ENCODE data around the gene ZNF783. TPM values are rescaled to one million over a fixed set of nuclear protein-coding genes. Genes with fewer than 3 reads are reported as not detected.

ZNF783 gene
- total RNA-seq, 5 donors from 2014 or later (not counting 1 experiment from before 2014, with no cell fraction given): 31.1 to 49.4 (median 46.6) TPM

DNA sequence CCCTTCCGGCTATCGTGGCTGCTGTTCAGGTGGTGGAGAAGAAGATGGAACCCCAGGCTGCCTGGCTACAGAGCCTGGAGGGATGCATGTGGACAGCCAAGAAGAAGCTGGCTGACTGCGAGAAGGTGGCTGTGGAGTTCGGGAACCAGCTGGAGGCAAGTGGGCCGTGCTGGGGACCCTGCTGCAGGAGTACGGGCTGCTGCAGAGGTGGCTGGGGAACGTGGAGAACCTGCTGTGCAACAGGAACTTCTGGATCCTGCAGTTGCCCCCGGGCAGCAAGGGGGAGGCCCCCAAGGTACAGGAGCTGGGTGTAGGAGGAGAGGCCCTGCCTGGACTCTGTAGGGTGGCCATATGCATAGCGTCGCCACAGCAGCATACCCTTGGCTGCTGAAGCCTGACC is 25.6 kb downstream of the ZNF783 start:
- POLR2A ChIA-PET: interaction anchor here in 1 of 2 donors (0.6 kb wide), 1 partner anchor 126 kb away, joined by 3 read pairs; no protein-coding TSS in a partner anchor
- Mint-ChIP-seq H3K27me3 (no peaks in the 10 kb centered on the region), H3K9me3 (no peaks in the 10 kb centered on the region), H3K36me3 (peaks cover 13% of the 10 kb centered on the region), H3K27ac (no peak overlapping the region), H3K4me1 (peaks cover 37 to 50% (median 47%) of the 10 kb centered on the region in 3 donors), H3K4me3 (peak overlapping the region in 1 of 3 donors; percentile 93)
- CTCF ChIA-PET: no interaction called here
- Histone ChIP-seq H3K4me3 (ENCODE audit: control insufficient read depth in 1 of 2, extremely low read depth in 1 of 2, low read length in 1 of 2) (no peak overlapping the region), H3K4me1 (ENCODE audit: control insufficient read depth in 1 of 2, extremely low read depth in 1 of 2, insufficient read depth in 2 of 2, low read length in 2 of 2) (peaks cover 18 to 41% of the 10 kb centered on the region in 2 experiments), H3K27ac (ENCODE audit: low read length) (no peak overlapping the region), H3K36me3 (ENCODE audit: control insufficient read depth in 2 of 2, extremely low read depth in 1 of 2, insufficient read depth in 1 of 2, low read length in 1 of 2) (peaks cover 0 to 10% of the 10 kb centered on the region in 2 donors), H3K9me3 (no peaks in the 10 kb centered on the region), H3K27me3 (replicated peaks in 1 of 2; ENCODE audit: control insufficient read depth in 2 of 2, extremely low read depth in 1 of 2, insufficient read depth in 2 of 2, low read length in 1 of 2) (no peaks in the 10 kb centered on the region)
- no peak for DNase-seq
- no peak for ATAC-seq (replicated peaks in 1 of 4)
- 94% methylated on average over 10 of the region's 10 CpGs for WGBS (ENCODE audit: insufficient coverage)

DNA sequence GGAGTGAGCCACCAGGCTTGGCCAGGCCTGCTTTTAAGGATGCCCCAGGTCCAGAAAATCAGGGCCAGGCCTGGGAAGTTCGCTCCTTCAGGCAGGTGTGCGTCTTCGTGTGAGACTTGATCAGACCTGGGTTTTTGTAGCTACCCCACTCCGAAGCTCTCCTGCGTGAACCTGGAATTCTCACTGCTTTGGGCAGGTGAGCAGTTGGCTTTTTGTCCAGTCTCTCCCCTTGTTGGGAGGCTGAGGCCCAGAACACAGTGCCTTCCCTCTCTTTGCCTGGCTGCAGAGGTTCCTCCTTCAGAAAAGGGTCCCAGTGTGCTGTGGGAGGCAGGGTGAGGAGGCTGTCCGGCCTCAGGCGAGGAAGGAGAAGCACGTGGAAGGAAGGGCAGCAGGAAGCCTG is 27.3 kb downstream of the ZNF783 start:
- DNase-seq (no peak), ATAC-seq (replicated peaks in 1 of 4) (no peak)
- no peak overlapping the region for H3K27ac ChIP-seq (ENCODE audit: low read length)
- Mint-ChIP-seq H3K4me3 (no peak overlapping the region), H3K27ac (no peak overlapping the region), H3K4me1 (peaks cover 29 to 43% (median 40%) of the 10 kb centered on the region in 3 donors), H3K27me3 (no peaks in the 10 kb centered on the region), H3K36me3 (peaks cover 20% of the 10 kb centered on the region), H3K9me3 (no peaks in the 10 kb centered on the region)
- H3K27me3 ChIP-seq (replicated peaks in 1 of 2; ENCODE audit: control insufficient read depth in 2 of 2, extremely low read depth in 1 of 2, insufficient read depth in 2 of 2, low read length in 1 of 2): no peaks in the 10 kb centered on the region
- no peak overlapping the region for H3K4me3 ChIP-seq (ENCODE audit: control insufficient read depth in 1 of 2, extremely low read depth in 1 of 2, low read length in 1 of 2)
- peaks cover 0 to 15% of the 10 kb centered on the region in 2 donors for H3K36me3 ChIP-seq (ENCODE audit: control insufficient read depth in 2 of 2, extremely low read depth in 1 of 2, insufficient read depth in 1 of 2, low read length in 1 of 2)
- CTCF ChIA-PET: no interaction called here
- peaks cover 14 to 31% of the 10 kb centered on the region in 2 experiments for H3K4me1 ChIP-seq (ENCODE audit: control insufficient read depth in 1 of 2, extremely low read depth in 1 of 2, insufficient read depth in 2 of 2, low read length in 2 of 2)
- no peaks in the 10 kb centered on the region for H3K9me3 ChIP-seq
- POLR2A ChIA-PET: no interaction called here
- WGBS (ENCODE audit: insufficient coverage): 100% methylated on average over 4 of the region's 8 CpGs

DNA sequence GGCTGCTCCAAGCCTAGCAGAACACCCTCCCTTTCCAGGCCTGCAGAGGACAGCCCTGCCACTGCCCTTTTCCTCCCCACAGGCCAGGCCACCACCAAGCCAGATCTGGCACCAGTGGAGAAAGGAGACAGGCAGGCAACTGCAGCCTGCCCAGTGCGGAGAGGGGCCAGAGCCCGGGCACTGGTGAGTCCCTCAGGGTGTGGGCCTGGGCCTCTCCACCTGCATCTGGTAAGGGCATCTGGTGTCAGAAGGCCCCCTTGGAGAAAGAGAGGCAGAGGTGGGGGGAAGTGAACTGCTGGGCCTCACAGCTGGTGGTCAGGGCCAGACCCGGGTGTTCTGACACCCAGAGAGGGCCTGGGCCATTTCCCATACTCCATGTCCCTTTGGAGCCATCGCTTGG is 27.9 kb downstream of the ZNF783 start:
- H3K4me3 Mint-ChIP-seq: no peak overlapping the region
- H3K4me1 Mint-ChIP-seq: peaks cover 23 to 37% (median 34%) of the 10 kb centered on the region in 3 donors
- no peaks in the 10 kb centered on the region for H3K27me3 ChIP-seq (replicated peaks in 1 of 2; ENCODE audit: control insufficient read depth in 2 of 2, extremely low read depth in 1 of 2, insufficient read depth in 2 of 2, low read length in 1 of 2)
- POLR2A ChIA-PET: interaction anchor here in 1 of 2 donors (0.6 kb wide), 1 partner anchor 552 kb away, joined by 5 read pairs; no protein-coding TSS in a partner anchor
- H3K9me3 ChIP-seq: no peaks in the 10 kb centered on the region
- H3K4me3 ChIP-seq (ENCODE audit: control insufficient read depth in 1 of 2, extremely low read depth in 1 of 2, low read length in 1 of 2): no peak overlapping the region
- no peak overlapping the region for H3K27ac Mint-ChIP-seq
- CTCF ChIA-PET: no interaction called here
- no peak for DNase-seq
- no peak for ATAC-seq (replicated peaks in 1 of 4)
- no peaks in the 10 kb centered on the region for H3K27me3 Mint-ChIP-seq
- peaks cover 0 to 18% of the 10 kb centered on the region in 2 donors for H3K36me3 ChIP-seq (ENCODE audit: control insufficient read depth in 2 of 2, extremely low read depth in 1 of 2, insufficient read depth in 1 of 2, low read length in 1 of 2)
- H3K4me1 ChIP-seq (ENCODE audit: control insufficient read depth in 1 of 2, extremely low read depth in 1 of 2, insufficient read depth in 2 of 2, low read length in 2 of 2): peaks cover 8 to 25% of the 10 kb centered on the region in 2 experiments
- no peak overlapping the region for H3K27ac ChIP-seq (ENCODE audit: low read length)
- H3K9me3 Mint-ChIP-seq: no peaks in the 10 kb centered on the region
- H3K36me3 Mint-ChIP-seq: peaks cover 24% of the 10 kb centered on the region
- WGBS (ENCODE audit: insufficient coverage): 97% methylated on average over 3 of the region's 4 CpGs

DNA sequence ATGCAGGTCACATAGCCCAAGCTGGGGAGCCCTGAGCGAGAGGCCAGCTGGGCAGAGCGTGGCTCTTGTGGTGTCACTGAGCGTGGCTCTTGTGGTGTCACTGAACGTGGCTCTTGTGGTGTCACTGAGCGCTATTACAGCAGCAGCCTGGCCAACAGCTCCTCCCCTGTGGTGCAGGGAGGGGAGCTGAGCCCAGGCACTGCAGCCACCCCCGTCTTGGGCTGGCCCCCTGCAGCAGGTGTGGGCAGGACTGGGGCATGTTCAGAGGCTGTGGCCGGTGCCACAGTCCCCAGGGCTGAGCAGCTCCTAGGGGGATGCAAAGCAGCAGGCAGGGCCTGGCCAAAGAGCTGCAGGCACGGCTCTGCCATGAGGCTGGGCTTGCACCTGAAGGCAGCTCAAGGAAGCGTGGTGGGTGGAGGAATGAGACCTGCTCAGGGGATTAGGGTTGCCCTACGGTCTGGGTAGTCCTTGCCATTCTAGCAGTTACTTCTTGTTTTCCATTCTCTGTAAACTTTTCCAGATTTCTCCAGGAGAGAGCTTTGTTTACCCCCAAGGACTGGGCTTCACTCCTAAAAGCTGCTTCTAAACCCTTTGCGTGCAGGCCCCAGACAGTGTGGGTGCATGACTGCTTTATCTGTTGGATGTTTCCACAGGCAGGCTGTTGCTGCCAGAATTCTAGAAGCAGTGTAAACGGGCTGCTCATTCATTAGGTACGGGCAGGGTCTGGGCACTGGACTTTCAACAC is 29.2 kb downstream of the ZNF783 start:
- no peak overlapping the region for H3K4me3 Mint-ChIP-seq

DNA sequence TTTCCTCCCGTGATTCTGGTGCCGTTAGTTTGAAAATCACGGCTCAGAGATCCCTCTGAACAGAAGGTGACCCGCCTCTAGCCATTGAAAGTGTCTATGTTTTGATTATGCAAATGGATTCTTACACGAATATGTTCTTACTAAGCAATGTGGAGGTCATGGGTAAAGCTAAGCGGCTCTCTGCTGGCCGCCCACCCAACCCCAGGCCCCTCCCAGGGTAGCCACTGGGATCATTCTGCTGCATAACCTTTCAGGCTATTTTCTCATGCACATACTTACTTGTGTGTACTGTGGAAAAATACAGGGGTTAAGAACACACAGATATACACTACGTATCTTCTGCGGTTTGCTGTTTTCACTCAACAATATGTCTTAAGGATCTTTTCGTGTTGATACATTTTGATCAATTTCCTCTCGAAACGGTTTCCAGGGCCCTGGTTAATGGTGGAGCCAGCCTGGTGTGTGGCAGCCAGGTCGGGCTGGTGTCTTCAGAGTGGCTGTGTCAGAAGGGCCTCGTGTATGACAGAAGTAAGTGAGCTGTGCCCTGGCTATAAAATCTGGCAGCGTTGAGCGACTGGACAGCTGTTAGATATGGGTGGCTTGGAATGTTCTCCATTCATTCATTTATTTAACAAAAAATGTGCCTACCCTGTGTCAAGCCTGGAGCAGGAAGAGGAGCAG is 29.9 kb downstream of the ZNF783 start:
- Mint-ChIP-seq H3K9me3 (no peaks in the 10 kb centered on the region), H3K27ac (no peak overlapping the region), H3K4me3 (no peak overlapping the region), H3K27me3 (no peaks in the 10 kb centered on the region), H3K36me3 (peaks cover 24% of the 10 kb centered on the region), H3K4me1 (peaks cover 9 to 22% (median 18%) of the 10 kb centered on the region in 3 donors)
- no peak for DNase-seq
- no peaks in the 10 kb centered on the region for H3K9me3 ChIP-seq
- H3K27ac ChIP-seq (ENCODE audit: low read length): no peak overlapping the region
- H3K4me3 ChIP-seq (ENCODE audit: control insufficient read depth in 1 of 2, extremely low read depth in 1 of 2, low read length in 1 of 2): no peak overlapping the region
- peaks cover 5 to 24% of the 10 kb centered on the region in 2 donors for H3K36me3 ChIP-seq (ENCODE audit: control insufficient read depth in 2 of 2, extremely low read depth in 1 of 2, insufficient read depth in 1 of 2, low read length in 1 of 2)
- no peaks in the 10 kb centered on the region for H3K27me3 ChIP-seq (replicated peaks in 1 of 2; ENCODE audit: control insufficient read depth in 2 of 2, extremely low read depth in 1 of 2, insufficient read depth in 2 of 2, low read length in 1 of 2)
- peaks cover 1 to 7% of the 10 kb centered on the region in 2 experiments for H3K4me1 ChIP-seq (ENCODE audit: control insufficient read depth in 1 of 2, extremely low read depth in 1 of 2, insufficient read depth in 2 of 2, low read length in 2 of 2)
- WGBS (ENCODE audit: insufficient coverage): 92% methylated on average over 12 of the region's 16 CpGs
- no peak for ATAC-seq (replicated peaks in 1 of 4)
- POLR2A ChIA-PET: no interaction called here
- CTCF ChIA-PET: no interaction called here

More for the DNA sequence above, 29.2 kb downstream of the ZNF783 start:
- no peak overlapping the region for H3K4me3 ChIP-seq (ENCODE audit: control insufficient read depth in 1 of 2, extremely low read depth in 1 of 2, low read length in 1 of 2)
- H3K36me3 ChIP-seq (ENCODE audit: control insufficient read depth in 2 of 2, extremely low read depth in 1 of 2, insufficient read depth in 1 of 2, low read length in 1 of 2): peaks cover 5 to 24% of the 10 kb centered on the region in 2 donors
- peaks cover 24% of the 10 kb centered on the region for H3K36me3 Mint-ChIP-seq
- 57% methylated on average over 11 of the region's 13 CpGs for WGBS (ENCODE audit: insufficient coverage)
- no peaks in the 10 kb centered on the region for H3K9me3 Mint-ChIP-seq
- POLR2A ChIA-PET: no interaction called here
- H3K27me3 ChIP-seq (replicated peaks in 1 of 2; ENCODE audit: control insufficient read depth in 2 of 2, extremely low read depth in 1 of 2, insufficient read depth in 2 of 2, low read length in 1 of 2): no peaks in the 10 kb centered on the region
- no peak overlapping the region for H3K27ac ChIP-seq (ENCODE audit: low read length)
- no peaks in the 10 kb centered on the region for H3K27me3 Mint-ChIP-seq
- H3K4me1 ChIP-seq (ENCODE audit: control insufficient read depth in 1 of 2, extremely low read depth in 1 of 2, insufficient read depth in 2 of 2, low read length in 2 of 2): peaks cover 8 to 14% of the 10 kb centered on the region in 2 experiments
- peaks cover 15 to 27% (median 24%) of the 10 kb centered on the region in 3 donors for H3K4me1 Mint-ChIP-seq
- CTCF ChIA-PET: interaction anchor here in 1 of 2 donors (0.5 kb wide), 1 partner anchor 29 kb away, joined by 3 read pairs; no protein-coding TSS in a partner anchor
- ATAC-seq (replicated peaks in 1 of 4) (no peak), DNase-seq (peak in 1 of 35 experiments; percentile 4)
- no peaks in the 10 kb centered on the region for H3K9me3 ChIP-seq
- H3K27ac Mint-ChIP-seq: no peak overlapping the region

DNA sequence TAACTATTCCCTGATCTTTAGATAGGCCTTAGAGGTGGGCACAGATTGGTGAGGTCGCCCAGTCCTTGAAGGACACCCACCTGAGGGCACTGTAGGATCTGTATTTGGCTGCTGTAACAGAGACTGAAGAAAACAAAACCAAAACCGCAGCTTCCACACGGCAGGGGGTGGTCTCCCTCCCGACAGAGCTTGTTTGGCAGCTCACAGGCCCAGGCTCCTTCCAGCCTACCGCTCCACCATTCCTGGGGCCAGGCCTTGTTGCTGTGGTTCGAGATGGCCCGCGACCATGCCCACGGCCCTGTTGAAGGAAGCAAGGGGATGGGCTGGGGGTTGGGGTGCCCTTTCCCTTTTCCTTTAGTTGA is 30.4 kb downstream of the ZNF783 start:
- H3K36me3 Mint-ChIP-seq: peaks cover 22% of the 10 kb centered on the region
- Histone ChIP-seq H3K27me3 (replicated peaks in 1 of 2; ENCODE audit: control insufficient read depth in 2 of 2, extremely low read depth in 1 of 2, insufficient read depth in 2 of 2, low read length in 1 of 2) (no peaks in the 10 kb centered on the region), H3K27ac (ENCODE audit: low read length) (no peak overlapping the region), H3K4me3 (ENCODE audit: control insufficient read depth in 1 of 2, extremely low read depth in 1 of 2, low read length in 1 of 2) (no peak overlapping the region), H3K4me1 (ENCODE audit: control insufficient read depth in 1 of 2, extremely low read depth in 1 of 2, insufficient read depth in 2 of 2, low read length in 2 of 2) (peaks cover 0 to 2% of the 10 kb centered on the region in 2 experiments), H3K36me3 (ENCODE audit: control insufficient read depth in 2 of 2, extremely low read depth in 1 of 2, insufficient read depth in 1 of 2, low read length in 1 of 2) (peaks cover 5 to 24% of the 10 kb centered on the region in 2 donors), H3K9me3 (no peaks in the 10 kb centered on the region)
- ChIA-PET CTCF (no interaction called here), POLR2A (no interaction called here)
- WGBS (ENCODE audit: insufficient coverage): 100% methylated on average over 2 of the region's 9 CpGs
- no peaks in the 10 kb centered on the region for H3K27me3 Mint-ChIP-seq
- H3K4me3 Mint-ChIP-seq: no peak overlapping the region
- H3K9me3 Mint-ChIP-seq: no peaks in the 10 kb centered on the region
- no peak for ATAC-seq (replicated peaks in 1 of 4)
- H3K4me1 Mint-ChIP-seq: peaks cover 6 to 19% (median 16%) of the 10 kb centered on the region in 3 donors
- no peak for DNase-seq
- H3K27ac Mint-ChIP-seq: no peak overlapping the region

Measured in T-cell (primary cell).